Vagina (tissue), 2 donors: ENCODE measurements around the gene EFTUD2.

Experiments used
- CTCF ChIP-seq, 3 experiments: fragments of 450-650 bp in 2 of 3; fragments of 200-600 bp in 1 of 3; sonication (generic) in 1 of 3; IDR thresholded peaks; one replicate each; pipeline ENCODE4 v1.5.1; 2017 to 2019; ENCODE audit warnings: antibody characterized with exemption in 3 of 3, mild to moderate bottlenecking in 2 of 3, moderate library complexity in 2 of 3
- POLR2A ChIP-seq, 2 donors: fragments of 450-650 bp; IDR thresholded peaks; one replicate each; pipeline ENCODE4 v1.6.1; 2017; ENCODE audit warnings: antibody characterized with exemption in 2 of 2, mild to moderate bottlenecking in 2 of 2, moderate library complexity in 2 of 2
- POLR2AphosphoS5 ChIP-seq, 2 donors: sonication (generic); formaldehyde crosslinking; IDR thresholded peaks; one replicate each; pipeline ENCODE4 v1.9.0; 2017; ENCODE audit warnings: antibody characterized with exemption in 2 of 2, mild to moderate bottlenecking in 2 of 2, low read depth in 1 of 2; ENCODE audit not compliant: insufficient read depth in 1 of 2

DNA sequence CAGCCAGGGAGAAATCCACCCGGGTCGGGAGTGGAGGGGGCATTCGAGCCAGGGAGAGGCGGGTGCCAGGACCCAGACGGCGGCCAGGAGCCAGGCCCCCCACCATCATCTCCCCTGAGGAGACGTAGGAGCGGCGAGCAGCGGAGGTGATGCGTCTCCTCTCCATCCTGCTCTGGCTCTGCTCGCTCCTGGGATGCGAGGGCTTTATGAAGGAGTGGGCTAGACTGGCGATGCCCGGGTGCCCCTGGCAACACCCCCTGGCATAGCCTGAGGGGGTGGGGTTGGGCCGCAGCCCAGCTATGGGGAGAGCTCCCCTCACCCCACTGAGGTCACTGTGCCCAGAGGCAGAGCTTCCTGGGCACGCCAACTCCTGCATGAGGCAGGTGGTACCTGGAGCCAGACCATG lies 16.1 kb upstream of the EFTUD2 start, which contains the start of gene GFAP:
- TF ChIP-seq CTCF (IDR thresholded peaks at IDR 0.05) (no peak), POLR2AphosphoS5 (IDR thresholded peaks at IDR 0.05; ENCODE audit: insufficient read depth in 1 of 2, low read depth in 1 of 2) (no peak), POLR2A (IDR thresholded peaks at IDR 0.05) (no peak)
